ENCODE data around the gene IGFBP1.

- TF ChIP-seq, protein P1, sequence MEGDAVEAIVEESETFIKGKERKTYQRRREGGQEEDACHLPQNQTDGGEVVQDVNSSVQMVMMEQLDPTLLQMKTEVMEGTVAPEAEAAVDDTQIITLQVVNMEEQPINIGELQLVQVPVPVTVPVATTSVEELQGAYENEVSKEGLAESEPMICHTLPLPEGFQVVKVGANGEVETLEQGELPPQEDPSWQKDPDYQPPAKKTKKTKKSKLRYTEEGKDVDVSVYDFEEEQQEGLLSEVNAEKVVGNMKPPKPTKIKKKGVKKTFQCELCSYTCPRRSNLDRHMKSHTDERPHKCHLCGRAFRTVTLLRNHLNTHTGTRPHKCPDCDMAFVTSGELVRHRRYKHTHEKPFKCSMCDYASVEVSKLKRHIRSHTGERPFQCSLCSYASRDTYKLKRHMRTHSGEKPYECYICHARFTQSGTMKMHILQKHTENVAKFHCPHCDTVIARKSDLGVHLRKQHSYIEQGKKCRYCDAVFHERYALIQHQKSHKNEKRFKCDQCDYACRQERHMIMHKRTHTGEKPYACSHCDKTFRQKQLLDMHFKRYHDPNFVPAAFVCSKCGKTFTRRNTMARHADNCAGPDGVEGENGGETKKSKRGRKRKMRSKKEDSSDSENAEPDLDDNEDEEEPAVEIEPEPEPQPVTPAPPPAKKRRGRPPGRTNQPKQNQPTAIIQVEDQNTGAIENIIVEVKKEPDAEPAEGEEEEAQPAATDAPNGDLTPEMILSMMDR (conservative IDR thresholded peaks at IDR 0.05), result no peak
- no peak for TF ChIP-seq ZFX (IDR thresholded peaks at IDR 0.05)
These were observed 692 bp downstream of the IGFBP1 start for GRCh38 chr7:45888993-45889366.

Measured in C4-2B (cell line).